Measurements from ENCODE around the gene EML1. TPM values are rescaled to one million over a fixed set of nuclear protein-coding genes. Genes with fewer than 3 reads are reported as not detected.

EML1 gene
- total and polyA plus RNA-seq, 2 of the 13 experiments (the other 11 are each of a cell fraction or from before 2014, with no cell fraction given), result 0.59 to 1.7 TPM

DNA sequence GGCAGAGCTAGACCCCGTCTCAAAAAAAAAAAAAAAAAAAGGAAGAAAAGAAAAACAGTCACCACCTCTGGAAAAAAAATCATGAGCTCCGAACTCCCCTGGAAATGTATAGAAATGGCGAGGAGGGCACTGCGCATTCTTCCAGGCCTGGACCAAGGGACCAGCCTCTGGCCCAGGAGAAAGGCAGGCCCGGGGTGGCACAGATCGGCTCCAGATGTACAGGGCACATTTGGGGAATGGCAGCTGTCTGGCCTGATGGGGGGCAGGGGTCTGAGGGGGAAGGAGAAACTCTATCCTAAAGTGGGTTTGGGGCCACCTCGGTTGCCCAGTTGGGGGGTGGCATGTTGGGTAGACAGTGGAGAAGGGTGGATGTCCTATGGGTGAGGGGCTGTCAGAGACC, 46.0 kb upstream of the EML1 start:
- ATAC-seq, result no peak
- Histone ChIP-seq H3K27me3 (ENCODE audit: control insufficient read depth in 1 of 2, insufficient read depth in 2 of 2, low read length in 2 of 2) (peaks cover 5 to 58% of the 10 kb centered on the region in 2 experiments), H3K4me2 (ENCODE audit: low read depth, low read length) (no peak overlapping the region), H3K4me3 (replicated peaks in 1 of 3; ENCODE audit: insufficient read depth in 1 of 3, low read depth in 2 of 3, low read length in 3 of 3) (no peak overlapping the region), H3K79me2 (ENCODE audit: insufficient read depth, low read length) (no peaks in the 10 kb centered on the region), H2AFZ (ENCODE audit: low read length) (no peak overlapping the region), H3K36me3 (replicated peaks in 1 of 2; ENCODE audit: control insufficient read depth in 1 of 2, insufficient read depth in 2 of 2, low read length in 2 of 2) (no peaks in the 10 kb centered on the region), H3K27ac (ENCODE audit: extremely low read length, insufficient read depth, low read length) (no peak overlapping the region), H3K4me1 (ENCODE audit: insufficient read depth, low read length) (no peaks in the 10 kb centered on the region), H4K20me1 (ENCODE audit: insufficient read depth, low read length) (no peaks in the 10 kb centered on the region), H3K9ac (ENCODE audit: insufficient read depth, low read depth, low read length) (no peak overlapping the region), H3K9me3 (ENCODE audit: low read length) (no peaks in the 10 kb centered on the region)
- POLR2A ChIA-PET, result no interaction called here
- intact Hi-C loops (cut with micrococcal nuclease; ENCODE audit: unreplicated experiment), result no loop called here
- no TSS peak for BruUV-seq (replicated peaks)
- no peak for DNase-seq (ENCODE audit: low spot score)
- 55% methylated on average over 7 of the region's 7 CpGs for WGBS (ENCODE audit: low lambda C conversion rate)
- in situ Hi-C loops (cut with HindIII; ENCODE audit: extremely low pct_ligation_motif_present, low pct_unique_long_range_greater_than_20kb), result no loop called here
- FAIRE-seq, result no peak
- CTCF ChIA-PET (ENCODE audit: low intra/inter-chr PET ratio, low total read pairs), result no interaction called here
- no peak for TF ChIP-seq AKAP8 (CRISPR knock-in tag; IDR thresholded peaks at IDR 0.05)
- TF ChIP-seq ZNF354B (CRISPR knock-in tag; IDR thresholded peaks at IDR 0.05), result no peak
- TF ChIP-seq CC2D1A (CRISPR knock-in tag; IDR thresholded peaks at IDR 0.05), result no peak
- no peak for TF ChIP-seq IKZF1 (IDR thresholded peaks at IDR 0.05)
- no peak for TF ChIP-seq NBN (conservative IDR thresholded peaks at IDR 0.05)
- no peak for TF ChIP-seq ZNF598 (CRISPR knock-in tag; IDR thresholded peaks at IDR 0.05; ENCODE audit: borderline replicate concordance)
- no peak for TF ChIP-seq ZNF256 (CRISPR knock-in tag; conservative IDR thresholded peaks at IDR 0.05)
- TF ChIP-seq ZNF639 (CRISPR knock-in tag; conservative IDR thresholded peaks at IDR 0.05), result no peak
- TF ChIP-seq ZSCAN30 (CRISPR knock-in tag; IDR thresholded peaks at IDR 0.05), result no peak
- TF ChIP-seq GATAD1 (CRISPR knock-in tag; IDR thresholded peaks at IDR 0.05), result no peak
